Measurements from ENCODE around the gene RNF225.
A peak's percentile ranks its signal among the peaks of the same experiment; 100 is the strongest.
"Not testable (repeated sequence)": the region's sequence is repeated elsewhere in the genome, so short reads cannot be mapped to it uniquely, and the experiment has no call there.

RNF225 gene

GRCh38 chr19:58362272-58362994, 33.0 kb upstream of the RNF225 start, which contains the start of gene ZNF497:
Gene ZNF497, minus strand, starts transcription at chr19:58362751. Its CDS starts 5,116 bp downstream, at chr19:58357635.
- DNase-seq (ENCODE audit: low spot score): peak; percentile 94

- no peak for DNase-seq (ENCODE audit: low spot score)
These were observed 31.3 kb upstream of the RNF225 start for GRCh38 chr19:58364146-58364545.

GRCh38 chr19:58366585-58367430, 28.6 kb upstream of the RNF225 start:
- DNase-seq (ENCODE audit: low spot score): no peak

GRCh38 chr19:58367698-58368454, 27.6 kb upstream of the RNF225 start:
- DNase-seq (ENCODE audit: low spot score): no peak

- no peak for DNase-seq (ENCODE audit: low spot score)
These were observed 26.7 kb upstream of the RNF225 start for GRCh38 chr19:58368561-58369360.

- no peak for DNase-seq (ENCODE audit: low spot score)
These were observed 22.9 kb upstream of the RNF225 start for GRCh38 chr19:58372311-58373133.

GRCh38 chr19:58374200-58374599, 21.3 kb upstream of the RNF225 start:
- no peak for DNase-seq (ENCODE audit: low spot score)

- not testable (repeated sequence) for DNase-seq (ENCODE audit: low spot score)
These were observed 18.7 kb upstream of the RNF225 start for GRCh38 chr19:58376724-58377123.

GRCh38 chr19:58379246-58379645, 16.2 kb upstream of the RNF225 start:
- DNase-seq (ENCODE audit: low spot score): no peak

- no peak for DNase-seq (ENCODE audit: low spot score)
These were observed 15.3 kb upstream of the RNF225 start for GRCh38 chr19:58380037-58380661.

GRCh38 chr19:58380662-58381459, 14.6 kb upstream of the RNF225 start, which contains the start of gene ZNF837:
Gene ZNF837, minus strand, starts transcription at chr19:58381030. Its CDS starts 11,698 bp downstream, at chr19:58369332.
- peak; percentile 100 for DNase-seq (ENCODE audit: low spot score)

- DNase-seq (ENCODE audit: low spot score): no peak
These were observed 13.8 kb upstream of the RNF225 start for GRCh38 chr19:58381460-58382212.

- no peak for DNase-seq (ENCODE audit: low spot score)
These were observed 12.4 kb upstream of the RNF225 start for GRCh38 chr19:58382997-58383603.

GRCh38 chr19:58385313-58385890, 10.1 kb upstream of the RNF225 start:
- no peak for DNase-seq (ENCODE audit: low spot score)

GRCh38 chr19:58385891-58386575, 9.4 kb upstream of the RNF225 start:
- no peak for DNase-seq (ENCODE audit: low spot score)

- peak; percentile 98 for DNase-seq (ENCODE audit: low spot score)
These were observed 8.7 kb upstream of the RNF225 start, which contains the start of gene RPS5 for GRCh38 chr19:58386576-58387337. Gene RPS5, plus strand, starts transcription at chr19:58387269. Its CDS starts 869 bp downstream, at chr19:58388138.
